H1 (cell line): Measurements from ENCODE around the gene ROBO2. TPM values are rescaled to one million over a fixed set of nuclear protein-coding genes. Genes with fewer than 3 reads are reported as not detected.

ENCODE experiments used
- CTCF ChIA-PET: fragments of 300-600 bp; sonication (Branson Sonifier 250); formaldehyde crosslinking; loops from one replicate; lab custom pipeline; 2021; ENCODE audit not compliant: partially characterized antibody; lab: Charles Lee
- POLR2A ChIA-PET: fragments of 300-600 bp; sonication (Branson Sonifier 250); formaldehyde crosslinking; loops from one replicate; lab custom pipeline; 2021; ENCODE audit warnings: inconsistent platforms; ENCODE audit not compliant: partially characterized antibody; lab: Charles Lee
- DNase-seq, 2 experiments: peaks; one replicate each; pipeline versions ENCODE4 v3.0.0 to v3.0.0-alpha.2; 2010 to 2022; ENCODE audit warnings: low spot score in 2 of 2, low read depth in 1 of 2, mixed read lengths in 1 of 2
- FAIRE-seq: peaks from 2 replicates; lab custom pipeline; 2011; peaks lifted over from hg19 to GRCh38; lab: Jason Lieb, UNC
- H2AFZ ChIP-seq: 2 replicates; pipeline ENCODE4 v1.8.1; 2012; ENCODE audit warnings: low read length, inconsistent platforms
- H2AK5ac ChIP-seq: 2 replicates; pipeline ENCODE4 v1.6.1; 2013; ENCODE audit warnings: low read depth, low read length
- H2BK120ac ChIP-seq: replicated peaks from 2 replicates; pipeline ENCODE3; 2013; ENCODE audit warnings: low read depth, low read length, inconsistent platforms
- H2BK12ac ChIP-seq: 2 replicates; pipeline ENCODE4 v1.6.1; 2013; ENCODE audit warnings: low read depth, low read length
- H2BK15ac ChIP-seq: 2 replicates; pipeline ENCODE4 v1.6.1; 2013; ENCODE audit warnings: low read length
- H2BK20ac ChIP-seq: 2 replicates; pipeline ENCODE4 v1.6.1; 2013; ENCODE audit warnings: low read length
- H2BK5ac ChIP-seq: 2 replicates; pipeline ENCODE4 v1.6.1; 2013; ENCODE audit warnings: low read depth, low read length
- H3K14ac ChIP-seq: 2 replicates; pipeline ENCODE4 v1.6.1; 2013; ENCODE audit warnings: inconsistent platforms; ENCODE audit not compliant: insufficient read length
- H3K18ac ChIP-seq: 2 replicates; pipeline ENCODE4 v1.6.1; 2013; ENCODE audit warnings: low read length; ENCODE audit errors: extremely low read depth
- H3K23ac ChIP-seq: 2 replicates; pipeline ENCODE4 v1.6.1; 2013; ENCODE audit warnings: inconsistent platforms; ENCODE audit not compliant: insufficient read length
- H3K23me2 ChIP-seq: 2 replicates; pipeline ENCODE4 v1.6.1; 2013; ENCODE audit warnings: low read depth, low read length
- H3K27ac ChIP-seq: 2 replicates; pipeline ENCODE4 v1.6.1; 2011; ENCODE audit warnings: low read depth, low read length, inconsistent platforms
- H3K27me3 ChIP-seq, 4 experiments: replicated peaks in 1 of 4; 1 replicate in 1 of 4; 2 replicates in 3 of 4; pipeline versions ENCODE4 v1.6.1 to v1.8.1; 2011 to 2013; ENCODE audit warnings: low read length in 3 of 4, mild to moderate bottlenecking in 3 of 4, inconsistent platforms in 2 of 4, mixed read lengths in 2 of 4, moderate library complexity in 1 of 4; ENCODE audit not compliant: control insufficient read depth in 3 of 4, insufficient read depth in 3 of 4; ENCODE audit errors: extremely low read depth in 1 of 4
- H3K36me3 ChIP-seq, 4 experiments: 2 replicates each; pipeline versions ENCODE4 v1.6.1 to v1.8.1; 2011 to 2013; ENCODE audit warnings: mild to moderate bottlenecking in 4 of 4, low read length in 3 of 4, moderate library complexity in 2 of 4, control low read depth in 1 of 4, inconsistent platforms in 1 of 4; ENCODE audit not compliant: insufficient read depth in 4 of 4, control insufficient read depth in 2 of 4
- H3K4ac ChIP-seq: replicated peaks from 2 replicates; pipeline ENCODE3; 2013; ENCODE audit warnings: low read length, low read depth, mixed read lengths, inconsistent platforms; ENCODE audit not compliant: insufficient read length
- H3K4me1 ChIP-seq, 4 experiments: replicated peaks in 1 of 4; 1 replicate in 1 of 4; 2 replicates in 3 of 4; pipeline versions ENCODE4 v1.6.1 to v1.8.1; 2011 to 2013; ENCODE audit warnings: low read length in 3 of 4, inconsistent platforms in 2 of 4, mixed read lengths in 1 of 4; ENCODE audit not compliant: insufficient read depth in 4 of 4, control insufficient read depth in 3 of 4
- H3K4me2 ChIP-seq, 2 experiments: 2 replicates each; pipeline versions ENCODE4 v1.6.1 to v1.8.1; 2011 to 2013; ENCODE audit warnings: low read depth in 2 of 2, low read length in 2 of 2, control low read depth in 1 of 2, inconsistent platforms in 1 of 2, mild to moderate bottlenecking in 1 of 2; ENCODE audit not compliant: insufficient read depth in 1 of 2
- H3K4me3 ChIP-seq, 4 experiments: fragments of 200-600, 300-600 bp in 1 of 4; sonication (generic), shearing (Covaris generic), sonication (Bioruptor Twin) in 1 of 4; 2 replicates each; pipeline versions ENCODE4 v1.5.1 to v1.8.1; 2011 to 2016; ENCODE audit warnings: low read length in 4 of 4, low read depth in 3 of 4, control low read depth in 2 of 4, inconsistent platforms in 2 of 4, mild to moderate bottlenecking in 2 of 4, mixed read lengths in 1 of 4, moderate library complexity in 1 of 4; ENCODE audit not compliant: insufficient read depth in 2 of 4; ENCODE audit errors: extremely low read depth in 1 of 4
- H3K56ac ChIP-seq: replicated peaks from 2 replicates; pipeline ENCODE3; 2013; ENCODE audit warnings: low read depth, mild to moderate bottlenecking, mixed read lengths, low read length, inconsistent platforms; ENCODE audit not compliant: insufficient read length
- H3K79me1 ChIP-seq: 2 replicates; pipeline ENCODE4 v1.6.1; 2013; ENCODE audit warnings: low read depth, low read length, control low read depth
- H3K79me2 ChIP-seq, 2 experiments: 2 replicates each; pipeline versions ENCODE4 v1.6.1 to v1.8.1; 2012 to 2013; ENCODE audit warnings: low read length in 2 of 2, mild to moderate bottlenecking in 2 of 2, inconsistent platforms in 1 of 2; ENCODE audit not compliant: insufficient read depth in 2 of 2, control insufficient read depth in 1 of 2
- H3K9ac ChIP-seq, 4 experiments: replicated peaks in 1 of 4; 1 replicate in 1 of 4; 2 replicates in 3 of 4; pipeline versions ENCODE4 v1.6.1 to v1.8.1; 2011 to 2013; ENCODE audit warnings: low read depth in 3 of 4, low read length in 3 of 4, control low read depth in 2 of 4, mild to moderate bottlenecking in 2 of 4, moderate library complexity in 2 of 4, inconsistent platforms in 1 of 4; ENCODE audit errors: extremely low read depth in 1 of 4
- H3K9me3 ChIP-seq, 2 experiments: 2 replicates each; pipeline versions ENCODE4 v1.6.1 to v1.8.1; 2012 to 2013; ENCODE audit warnings: mild to moderate bottlenecking in 2 of 2, moderate library complexity in 2 of 2, control low read depth in 1 of 2, inconsistent platforms in 1 of 2, low read depth in 1 of 2, low read length in 1 of 2, mixed read lengths in 1 of 2; ENCODE audit not compliant: insufficient read depth in 2 of 2
- H4K20me1 ChIP-seq, 2 experiments: replicated peaks in 1 of 2; 2 replicates each; pipeline versions ENCODE3 to v1.8.1; 2011 to 2013; ENCODE audit warnings: inconsistent platforms in 2 of 2, low read length in 2 of 2, mild to moderate bottlenecking in 1 of 2; ENCODE audit not compliant: insufficient read depth in 2 of 2, control insufficient read depth in 1 of 2
- H4K5ac ChIP-seq: 2 replicates; pipeline ENCODE4 v1.6.1; 2013; ENCODE audit warnings: low read length, low read depth, mixed read lengths, inconsistent platforms; ENCODE audit not compliant: insufficient read length
- H4K8ac ChIP-seq: 2 replicates; pipeline ENCODE4 v1.8.0; 2013; ENCODE audit warnings: mild to moderate bottlenecking, moderate library complexity, low read length, inconsistent platforms; ENCODE audit not compliant: insufficient read depth; ENCODE audit errors: extremely low read depth
- H4K91ac ChIP-seq: replicated peaks from 2 replicates; pipeline ENCODE3; 2013; ENCODE audit warnings: low read length, mixed read lengths, inconsistent platforms; ENCODE audit not compliant: insufficient read length
- BACH1 ChIP-seq: IDR thresholded peaks from 2 replicates; pipeline ENCODE4 v1.6.1; 2012; ENCODE audit warnings: low read length, improper control_type of control experiment
- HDAC6 ChIP-seq: IDR thresholded peaks from one replicate; pipeline ENCODE4 v1.7.1; 2012; ENCODE audit warnings: low read depth, mild to moderate bottlenecking, inconsistent platforms, low read length, moderate library complexity
- JUND ChIP-seq: IDR thresholded peaks from 2 replicates; pipeline ENCODE4 v1.6.1; 2011; ENCODE audit warnings: mild to moderate bottlenecking, improper control_type of control experiment, low read length
- MAFK ChIP-seq: IDR thresholded peaks from 2 replicates; pipeline ENCODE4 v1.6.1; 2012; ENCODE audit warnings: low read depth, mild to moderate bottlenecking, improper control_type of control experiment, low read length
- NANOG ChIP-seq: IDR thresholded peaks from 2 replicates; pipeline ENCODE4 v1.6.1; 2011; ENCODE audit warnings: low read length, low read depth, mild to moderate bottlenecking, inconsistent platforms; ENCODE audit not compliant: insufficient read depth, poor library complexity, severe bottlenecking
- POLR2AphosphoS5 ChIP-seq: IDR thresholded peaks from 2 replicates; pipeline ENCODE4 v1.6.1; 2011; ENCODE audit warnings: low read depth, low read length
- RBBP5 ChIP-seq: IDR thresholded peaks from 2 replicates; pipeline ENCODE4 v1.7.1; 2012; ENCODE audit warnings: low read depth, mild to moderate bottlenecking, inconsistent platforms, low read length, moderate library complexity, borderline replicate concordance
- RFX5 ChIP-seq: IDR thresholded peaks from 2 replicates; pipeline ENCODE4 v1.6.1; 2011; ENCODE audit warnings: low read depth, low read length, improper control_type of control experiment, borderline replicate concordance
- RNF2 ChIP-seq: fragments of 200-900, 300-1000 bp; sonication (generic); IDR thresholded peaks from 2 replicates; pipeline ENCODE4 v1.7.1; 2016; ENCODE audit warnings: borderline replicate concordance, low read depth, mild to moderate bottlenecking, antibody characterized with exemption, low read length; ENCODE audit not compliant: poor library complexity, severe bottlenecking; ENCODE audit errors: missing control alignments
- SP2 ChIP-seq: IDR thresholded peaks from 2 replicates; pipeline ENCODE4 v1.6.1; 2012; ENCODE audit warnings: mild to moderate bottlenecking, low read length, inconsistent platforms
- SP4 ChIP-seq: IDR thresholded peaks from 2 replicates; pipeline ENCODE4 v1.6.1; 2012; ENCODE audit warnings: low read length, inconsistent platforms
- TAF1 ChIP-seq: IDR thresholded peaks from 2 replicates; pipeline ENCODE4 v1.6.1; 2011; ENCODE audit warnings: mild to moderate bottlenecking, low read depth, low read length
- TBP ChIP-seq: IDR thresholded peaks from 2 replicates; pipeline ENCODE4 v1.6.1; 2011; ENCODE audit warnings: low read depth, low read length, improper control_type of control experiment
- YY1 ChIP-seq: IDR thresholded peaks from 2 replicates; pipeline ENCODE4 v1.6.1; 2011; ENCODE audit warnings: low read depth, mild to moderate bottlenecking, low read length
- WGBS, 2 experiments: shearing (Covaris generic) in 1 of 2; methylation state at CpG; one replicate each; pipeline versions ENCODE4 v1.1.6 to v1.1.7; 2013 to 2015; ENCODE audit warnings: low lambda C conversion rate in 2 of 2, mixed read lengths in 2 of 2, inconsistent platforms in 1 of 2, low coverage in 1 of 2, missing lambda C conversion rate in 1 of 2; ENCODE audit not compliant: insufficient replicate concordance in 2 of 2, insufficient coverage in 1 of 2, insufficient read length in 1 of 2; ENCODE audit errors: extremely low coverage in 1 of 2, missing lambda C conversion rate in 1 of 2; 5-methylcytosine and 5-hydroxymethylcytosine counted together
- polyA plus RNA-seq, 7 experiments: library from polyadenylated mRNA; depleted of rRNA in 3 of 7; stranded (reverse) in 5 of 7; unstranded in 2 of 7; fragments of >200 nt in 5 of 7; fragments of 200-250 nt in 2 of 7; gene quantifications; 1 replicate in 5 of 7; 2 replicates in 1 of 7; 4 replicates in 1 of 7; pipeline versions ENCODE4 v1.2.1 to v1.2.3, GENCODE V29; 2011 to 2013; ENCODE audit warnings: missing spikeins in 2 of 7, mixed read lengths in 2 of 7
- total RNA-seq: library from RNA; stranded (reverse); fragmentation: NEBNext Ultra II Directional; extraction: Animal tissue kit (Norgen Biotek cat#: 25700); gene quantifications from 2 replicates; pipeline ENCODE4 v1.2.1, GENCODE V29; 2021
- TF ChIP-seq, protein P1 (sequence below): IDR thresholded peaks from 2 replicates; pipeline ENCODE4 v1.6.1; 2012; ENCODE audit warnings: inconsistent platforms

The ROBO2 gene
- total and polyA plus RNA-seq, 2 of the 8 experiments (the other 6 are each of a cell fraction or from before 2014, with no cell fraction given) = 1.5 to 2.9 TPM

DNA sequence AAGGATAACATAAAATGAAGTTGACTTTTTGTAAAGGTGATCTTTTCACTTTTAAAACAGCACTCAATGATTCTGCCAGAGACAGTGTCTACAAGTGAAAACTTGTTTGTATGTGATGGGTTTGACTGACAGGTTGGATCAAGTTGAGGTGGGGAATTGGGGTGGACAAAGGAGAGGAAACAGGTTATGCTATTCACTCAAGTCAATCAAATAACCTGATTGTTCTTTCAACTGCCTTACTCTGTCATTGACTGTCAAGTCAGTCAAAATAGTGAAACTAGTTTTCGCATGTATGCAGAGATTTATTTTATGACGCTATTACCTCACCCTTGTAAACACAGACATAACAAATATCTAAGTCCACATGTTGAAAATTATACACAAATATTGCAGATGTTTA, 187.7 kb downstream of the ROBO2 start:
- no peak overlapping the region for H3K18ac ChIP-seq
- H2BK20ac ChIP-seq = no peak overlapping the region
- H3K27me3 ChIP-seq = no peaks in the 10 kb centered on the region
- H3K23ac ChIP-seq = no peak overlapping the region
- no peak overlapping the region for H4K8ac ChIP-seq
- 89% methylated on average over 2 of the region's 2 CpGs; no CpG with 5 or more reads in 1 of the 2 experiments for WGBS, 2 experiments
- no peaks in the 10 kb centered on the region for H3K23me2 ChIP-seq
- H4K20me1 ChIP-seq = no peaks in the 10 kb centered on the region
- H2BK15ac ChIP-seq = no peak overlapping the region
- no peak overlapping the region for H2AK5ac ChIP-seq
- H3K36me3 ChIP-seq = no peaks in the 10 kb centered on the region
- no peak overlapping the region for H2AFZ ChIP-seq
- DNase-seq (no peak), FAIRE-seq (no peak)
- no peaks in the 10 kb centered on the region for H3K4me1 ChIP-seq
- no peak overlapping the region for H4K5ac ChIP-seq
- no peaks in the 10 kb centered on the region for H3K9me3 ChIP-seq
- H2BK12ac ChIP-seq = no peak overlapping the region
- no peak overlapping the region for H3K4ac ChIP-seq
- no peaks in the 10 kb centered on the region for H3K79me2 ChIP-seq
- H3K4me3 ChIP-seq = no peak overlapping the region
- no peak overlapping the region for H4K91ac ChIP-seq
- H3K79me1 ChIP-seq = no peaks in the 10 kb centered on the region
- CTCF ChIA-PET = interaction anchor here (0.7 to 1.1 kb wide), 2 partner anchors 20 to 68 kb away, joined by 3 to 7 read pairs; no protein-coding TSS in a partner anchor
- H3K56ac ChIP-seq = no peak overlapping the region
- no peak overlapping the region for H3K9ac ChIP-seq
- POLR2A ChIA-PET = no interaction called here
- no peak overlapping the region for H3K4me2 ChIP-seq
- no peak overlapping the region for H2BK120ac ChIP-seq
- H3K27ac ChIP-seq = no peak overlapping the region
- no peak overlapping the region for H3K14ac ChIP-seq
- H2BK5ac ChIP-seq = no peak overlapping the region
- TF ChIP-seq BACH1 (no peak), HDAC6 (no peak), JUND (no peak), RFX5 (no peak), RBBP5 (no peak), YY1 (no peak), TBP (no peak), RNF2 (no peak), MAFK (no peak), TAF1 (no peak), NANOG (no peak), POLR2AphosphoS5 (no peak), SP4 (no peak), SP2 (no peak)
- TF ChIP-seq, protein P1, sequence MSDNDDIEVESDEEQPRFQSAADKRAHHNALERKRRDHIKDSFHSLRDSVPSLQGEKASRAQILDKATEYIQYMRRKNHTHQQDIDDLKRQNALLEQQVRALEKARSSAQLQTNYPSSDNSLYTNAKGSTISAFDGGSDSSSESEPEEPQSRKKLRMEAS = no peak
